Colonic mucosa (tissue), 4 donors: Measurements from ENCODE around the gene ARHGEF2. TPM values are rescaled to one million over a fixed set of nuclear protein-coding genes. Genes with fewer than 3 reads are reported as not detected.

Experiments
- DNase-seq: peaks from one replicate; pipeline ENCODE4 v3.0.0-alpha.2; 2020
- H3K27ac ChIP-seq: fragments of 200-600 bp; one replicate; pipeline ENCODE4 v1.8.0; 2021
- H3K27me3 ChIP-seq: fragments of 200-600 bp; one replicate; pipeline ENCODE4 v1.8.0; 2021
- H3K36me3 ChIP-seq: fragments of 200-600 bp; one replicate; pipeline ENCODE4 v1.8.0; 2021
- H3K4me1 ChIP-seq: fragments of 200-600 bp; one replicate; pipeline ENCODE4 v1.8.0; 2021; ENCODE audit warnings: mild to moderate bottlenecking
- H3K4me3 ChIP-seq: fragments of 200-600 bp; one replicate; pipeline ENCODE4 v1.8.0; 2021
- H3K9ac ChIP-seq, 2 donors: one replicate each; pipeline ENCODE4 v1.7.0; 2013; ENCODE audit warnings: control low read depth in 2 of 2, low read depth in 2 of 2, low read length in 2 of 2
- H3K9me3 ChIP-seq: fragments of 200-600 bp; one replicate; pipeline ENCODE4 v1.8.0; 2021
- intact Hi-C: fragments of 100-400 bp; cut with DNase I; formaldehyde crosslinking; loops from one replicate; pipeline ENCODE4 v1.14.1; 2022
- total RNA-seq, 2 donors: library from RNA; stranded (reverse); fragmentation: NEBNext Ultra II Directional in 1 of 2; extraction: Animal tissue kit (Norgen Biotek cat#: 25700) in 1 of 2; gene quantifications; one replicate each; pipeline ENCODE4 v1.2.1, GENCODE V29; 2021
- TF ChIP-seq, protein P1 (sequence below): fragments of 200-600 bp; IDR thresholded peaks from one replicate; pipeline ENCODE4 v1.8.0; 2022; ENCODE audit warnings: antibody characterized with exemption, mild to moderate bottlenecking
- donor health status: healthy.
- donor health status: DM: no; HTN: no; CAD: no.
- donor health status: DM: no; HTN: no; CAD: no.

ARHGEF2 gene
- total RNA-seq, 2 donors from 2014 or later, result 91.9 to 92.6 TPM

DNA sequence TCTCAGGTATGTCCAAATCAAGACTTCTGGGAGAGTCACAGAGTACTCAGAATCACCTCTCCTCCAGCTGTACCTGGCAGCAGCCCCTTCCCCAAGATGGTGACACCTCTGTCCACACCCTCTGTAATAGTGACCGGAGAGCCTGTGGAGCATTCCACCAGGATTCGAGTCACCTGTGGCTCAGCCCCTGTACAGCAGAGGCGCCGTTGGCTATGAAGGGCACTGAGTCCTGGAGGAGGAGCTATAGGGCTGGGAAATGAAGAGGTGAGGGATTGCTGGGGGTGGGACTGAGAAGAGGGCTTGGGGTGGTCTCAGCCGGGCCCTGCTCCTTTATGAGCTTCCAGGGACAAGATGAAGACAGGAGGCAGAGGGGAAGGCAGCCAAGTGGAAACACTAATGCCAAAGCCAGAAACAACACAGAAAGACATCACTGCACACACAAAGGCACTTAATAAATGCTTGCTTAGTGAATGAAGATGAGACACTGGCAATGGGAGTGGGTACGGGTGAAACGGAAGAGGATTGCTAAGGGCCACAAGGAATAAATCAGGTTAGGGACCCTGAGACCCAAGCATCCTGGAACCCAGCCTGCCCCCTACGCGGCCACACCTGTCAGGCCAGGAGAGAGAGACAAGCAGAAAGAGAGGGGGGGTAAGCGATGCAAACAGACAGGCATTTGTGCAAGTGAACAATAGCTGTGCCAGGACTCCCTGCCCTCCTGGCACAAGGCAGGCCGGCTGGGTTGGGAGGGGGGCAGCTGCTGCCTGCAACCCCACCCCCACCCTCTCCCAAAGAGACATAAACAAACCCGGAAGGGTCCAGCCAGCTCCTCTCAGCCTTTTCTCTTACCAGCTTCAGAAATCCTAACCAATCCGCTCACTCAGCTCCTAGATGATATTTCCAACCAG lies 3.9 kb downstream of the ARHGEF2 start:
- no peak for DNase-seq
- H3K9ac ChIP-seq, result peak overlapping the region; percentile 14 to 93

DNA sequence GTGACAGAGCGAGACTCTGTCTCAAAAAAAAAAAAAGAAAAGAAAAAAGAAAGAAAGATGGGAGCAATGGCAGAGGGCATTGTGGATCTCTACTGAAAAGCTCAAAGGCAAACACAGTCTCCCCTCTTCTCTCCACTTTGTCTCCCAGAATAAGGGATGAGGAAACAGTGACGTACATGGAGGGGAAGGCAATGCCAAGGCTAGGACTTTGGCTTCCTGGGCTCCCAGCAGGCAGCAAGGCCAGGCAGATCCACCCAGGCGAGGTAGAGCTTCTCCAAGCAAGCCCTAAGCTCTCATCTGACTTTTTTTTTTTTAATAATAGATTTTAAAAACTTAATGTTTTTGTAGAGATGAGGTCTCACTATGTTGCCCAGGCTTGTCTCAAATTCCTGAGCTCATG lies 4.6 kb downstream of the ARHGEF2 start:
- no peak for DNase-seq
- Histone ChIP-seq H3K4me1 (peaks cover 4% of the 10 kb centered on the region), H3K27ac (no peak overlapping the region), H3K4me3 (no peak overlapping the region), H3K9ac (no peak overlapping the region), H3K36me3 (no peaks in the 10 kb centered on the region), H3K9me3 (no peaks in the 10 kb centered on the region), H3K27me3 (no peaks in the 10 kb centered on the region)
- intact Hi-C loops, result no loop called here
- TF ChIP-seq, protein P1, sequence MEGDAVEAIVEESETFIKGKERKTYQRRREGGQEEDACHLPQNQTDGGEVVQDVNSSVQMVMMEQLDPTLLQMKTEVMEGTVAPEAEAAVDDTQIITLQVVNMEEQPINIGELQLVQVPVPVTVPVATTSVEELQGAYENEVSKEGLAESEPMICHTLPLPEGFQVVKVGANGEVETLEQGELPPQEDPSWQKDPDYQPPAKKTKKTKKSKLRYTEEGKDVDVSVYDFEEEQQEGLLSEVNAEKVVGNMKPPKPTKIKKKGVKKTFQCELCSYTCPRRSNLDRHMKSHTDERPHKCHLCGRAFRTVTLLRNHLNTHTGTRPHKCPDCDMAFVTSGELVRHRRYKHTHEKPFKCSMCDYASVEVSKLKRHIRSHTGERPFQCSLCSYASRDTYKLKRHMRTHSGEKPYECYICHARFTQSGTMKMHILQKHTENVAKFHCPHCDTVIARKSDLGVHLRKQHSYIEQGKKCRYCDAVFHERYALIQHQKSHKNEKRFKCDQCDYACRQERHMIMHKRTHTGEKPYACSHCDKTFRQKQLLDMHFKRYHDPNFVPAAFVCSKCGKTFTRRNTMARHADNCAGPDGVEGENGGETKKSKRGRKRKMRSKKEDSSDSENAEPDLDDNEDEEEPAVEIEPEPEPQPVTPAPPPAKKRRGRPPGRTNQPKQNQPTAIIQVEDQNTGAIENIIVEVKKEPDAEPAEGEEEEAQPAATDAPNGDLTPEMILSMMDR, result no peak

More for the DNA sequence above, 3.9 kb downstream of the ARHGEF2 start:
- Histone ChIP-seq H3K9me3 (no peaks in the 10 kb centered on the region), H3K4me1 (peaks cover 4% of the 10 kb centered on the region), H3K27ac (peak overlapping the region; percentile 8), H3K36me3 (no peaks in the 10 kb centered on the region), H3K4me3 (peak overlapping the region; percentile 6), H3K27me3 (no peaks in the 10 kb centered on the region)
- TF ChIP-seq, protein P1, result no peak
- intact Hi-C loops, result no loop called here

DNA sequence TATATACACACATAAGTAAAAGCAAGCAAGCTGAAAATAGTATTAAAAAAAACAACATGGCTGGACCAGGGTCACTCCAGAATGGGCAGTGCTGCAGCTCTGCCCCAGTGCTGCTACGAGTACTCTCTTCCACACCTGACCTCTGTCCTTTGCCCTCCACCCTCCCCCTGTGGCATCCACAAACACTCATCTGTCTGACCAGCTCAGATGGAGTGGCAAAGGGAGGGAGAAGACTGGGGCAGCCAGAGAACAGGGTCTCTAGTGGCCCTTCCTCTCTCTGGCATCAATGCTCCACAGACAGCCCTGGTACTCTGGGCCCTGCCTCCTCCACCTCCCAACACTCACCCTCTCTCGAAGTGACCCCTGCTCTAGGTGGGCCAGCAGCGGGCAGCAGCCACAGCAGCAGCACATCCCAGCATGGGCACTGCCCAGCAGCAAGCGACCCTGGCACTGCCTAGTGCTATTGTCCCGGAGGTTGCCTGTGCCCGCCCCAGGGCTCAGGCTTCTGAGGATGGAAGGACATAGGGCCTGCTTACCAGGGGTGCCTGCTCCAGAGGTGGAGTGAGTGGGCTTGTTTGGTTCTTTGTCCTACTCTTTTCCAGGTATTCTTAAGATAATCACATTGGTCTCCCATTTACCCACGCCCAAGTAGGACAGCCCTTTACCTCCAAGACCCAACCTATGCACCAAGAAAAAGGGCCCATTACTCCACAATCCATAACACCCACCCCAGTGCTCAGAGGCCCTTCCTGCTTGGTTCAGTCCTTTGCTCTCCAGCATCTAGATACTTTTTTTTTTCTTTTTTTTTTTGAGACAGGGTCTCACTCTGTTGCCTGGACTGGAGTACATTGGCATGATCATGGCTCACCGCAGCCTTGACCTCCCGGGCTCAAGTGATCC lies 6.2 kb downstream of the ARHGEF2 start:
- peak overlapping the region; percentile 27 for H3K27ac ChIP-seq
- no peak for DNase-seq
- intact Hi-C loops, result no loop called here
- H3K36me3 ChIP-seq, result no peaks in the 10 kb centered on the region
- no peak overlapping the region for H3K4me3 ChIP-seq
- no peaks in the 10 kb centered on the region for H3K27me3 ChIP-seq
- peak overlapping the region in 1 of 2 donors; percentile 8 for H3K9ac ChIP-seq
- TF ChIP-seq, protein P1, result no peak
- peaks cover 4% of the 10 kb centered on the region for H3K4me1 ChIP-seq
- no peaks in the 10 kb centered on the region for H3K9me3 ChIP-seq

DNA sequence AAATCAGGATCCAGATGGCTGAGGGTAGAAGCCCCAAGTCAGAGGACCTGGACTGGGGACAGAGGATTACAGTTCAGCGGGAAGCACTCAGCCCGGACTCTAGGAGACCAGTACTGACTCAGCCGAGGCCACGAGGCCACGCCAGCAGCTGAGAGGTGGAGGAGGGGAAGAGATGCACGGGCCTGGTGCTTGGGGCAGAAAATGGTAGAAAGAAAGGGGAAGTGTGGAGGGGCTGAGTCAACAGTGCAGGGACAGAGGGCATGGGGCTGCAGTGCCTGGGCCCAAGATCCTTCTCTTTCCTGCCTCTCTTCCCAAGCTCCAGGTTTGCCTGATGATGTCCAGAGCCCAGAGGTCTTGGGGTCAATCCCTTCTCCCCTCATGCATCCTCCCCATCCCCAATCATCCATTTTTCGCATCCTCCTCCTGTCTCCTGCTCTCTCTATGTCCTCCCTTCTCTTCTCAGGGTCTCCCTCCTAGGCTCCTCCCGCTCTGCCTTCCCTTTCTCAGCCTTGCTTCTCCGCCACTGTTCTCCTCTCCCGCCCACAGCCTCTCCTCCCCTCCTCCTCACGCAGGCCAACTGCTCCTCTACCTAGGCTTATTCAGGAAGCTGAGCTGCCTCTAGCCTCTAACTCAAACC lies 7.7 kb downstream of the ARHGEF2 start:
- Histone ChIP-seq H3K4me3 (no peak overlapping the region), H3K4me1 (peaks cover 4% of the 10 kb centered on the region), H3K27me3 (no peaks in the 10 kb centered on the region), H3K27ac (peak overlapping the region; percentile 30), H3K9ac (peak overlapping the region; percentile 55 to 56), H3K9me3 (no peaks in the 10 kb centered on the region), H3K36me3 (no peaks in the 10 kb centered on the region)
- intact Hi-C loops, result no loop called here
- DNase-seq, result peak; percentile 69
- TF ChIP-seq, protein P1, result no peak

DNA sequence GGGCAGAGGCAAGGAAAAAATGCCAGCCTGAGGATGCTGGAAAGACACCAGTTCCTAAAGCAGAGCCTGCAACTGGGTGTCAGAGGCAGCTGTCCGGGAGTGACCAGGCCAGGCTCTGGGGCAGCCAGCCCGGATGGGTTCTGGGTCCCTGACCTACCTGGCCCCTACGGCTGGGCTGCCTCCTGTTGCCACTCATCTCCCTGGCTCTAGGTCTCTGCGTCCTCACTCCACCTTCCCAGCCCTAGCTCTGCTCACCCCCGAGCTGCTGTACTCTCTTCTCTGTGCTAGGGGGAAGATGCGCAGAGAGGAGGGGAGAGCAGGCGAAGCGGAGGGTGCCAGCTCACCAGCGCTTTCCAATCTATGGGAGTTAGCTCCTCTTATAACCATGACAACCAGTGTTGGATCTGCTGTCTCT lies 9.0 kb downstream of the ARHGEF2 start:
- Histone ChIP-seq H3K9ac (peak overlapping the region in 1 of 2 donors; percentile 43), H3K4me3 (no peak overlapping the region), H3K36me3 (peaks cover 10% of the 10 kb centered on the region), H3K27ac (no peak overlapping the region), H3K27me3 (no peaks in the 10 kb centered on the region), H3K4me1 (peaks cover 4% of the 10 kb centered on the region), H3K9me3 (no peaks in the 10 kb centered on the region)
- no peak for DNase-seq
- TF ChIP-seq, protein P1, result no peak
- intact Hi-C loops, result no loop called here
